ENCODE results near the gene CLEC4G. TPM values are rescaled to one million over a fixed set of nuclear protein-coding genes. Genes with fewer than 3 reads are reported as not detected.

CLEC4G gene
- total RNA-seq, 1 donor from 2014 or later, result 0.31 TPM

DNA sequence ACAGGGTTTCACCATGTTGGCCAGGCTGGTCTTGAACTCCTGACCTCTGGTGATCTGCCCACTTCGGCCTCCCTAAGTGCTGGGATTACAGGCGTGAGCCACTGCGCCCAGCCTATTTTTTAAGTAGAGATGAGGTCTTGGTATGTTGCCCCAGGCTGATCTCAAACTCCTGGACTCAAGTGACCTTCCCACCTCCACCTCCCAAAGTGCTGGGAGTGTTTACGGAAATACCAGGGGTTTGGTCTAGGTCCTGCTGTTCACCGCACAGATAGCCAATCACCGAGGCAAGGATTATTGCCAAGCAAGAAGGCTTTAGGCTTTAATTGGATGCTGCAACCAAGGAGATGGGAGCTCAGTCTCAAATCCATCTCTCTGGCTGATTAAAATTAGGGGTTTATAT lies 11.6 kb downstream of the CLEC4G start:
- no peak for DNase-seq

GRCh38 chr19:7718668-7719067 lies 13.2 kb downstream of the CLEC4G start:
- DNase-seq, result no peak

DNA sequence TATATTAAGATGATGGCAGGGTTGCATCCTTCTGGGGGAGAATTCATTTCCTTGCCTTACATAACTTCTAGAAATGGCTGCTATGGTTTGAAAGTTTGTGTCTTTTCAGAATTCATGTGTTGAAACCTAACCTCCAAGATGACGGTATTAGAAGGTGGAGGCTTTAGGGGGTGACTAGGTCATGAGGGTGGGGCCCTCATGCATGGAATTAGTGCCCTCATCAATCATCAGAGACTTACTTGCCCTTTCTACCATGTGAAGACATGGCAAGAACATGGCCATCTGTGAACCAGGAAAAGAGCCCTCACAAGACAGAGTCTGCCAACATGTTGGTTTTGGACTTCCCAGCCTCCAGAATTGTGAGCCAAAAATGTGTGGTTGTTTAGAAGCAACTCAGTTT lies 15.1 kb downstream of the CLEC4G start:
- no peak for DNase-seq

DNA sequence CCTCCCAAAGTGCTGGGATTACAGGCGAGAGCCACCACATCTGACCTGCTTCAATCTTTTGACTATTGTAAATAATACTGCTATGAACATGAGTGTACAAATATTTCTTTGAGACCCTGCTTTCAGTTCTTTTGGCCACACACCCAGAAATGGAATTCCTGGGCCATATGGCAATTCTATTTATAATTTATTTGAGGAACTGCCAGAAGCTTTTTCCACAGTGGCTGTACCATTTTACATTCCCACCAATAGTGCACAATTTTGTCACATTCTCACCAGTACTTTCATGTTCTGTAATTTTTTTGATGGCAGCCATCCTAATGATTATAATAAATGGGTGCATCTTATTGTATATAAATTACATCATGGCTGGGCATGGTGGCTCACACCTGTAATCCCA lies 16.2 kb downstream of the CLEC4G start:
- no peak for DNase-seq

- no peak for DNase-seq
Measured at GRCh38 chr19:7710616-7711015, 21.3 kb downstream of the CLEC4G start.

GRCh38 chr19:7709932-7710460 lies 21.9 kb downstream of the CLEC4G start:
- DNase-seq, result no peak

GRCh38 chr19:7706955-7707456 lies 24.9 kb downstream of the CLEC4G start:
- DNase-seq, result no peak

GRCh38 chr19:7706188-7706954 lies 25.5 kb downstream of the CLEC4G start:
- DNase-seq, result no peak

GRCh38 chr19:7705387-7706187 lies 26.3 kb downstream of the CLEC4G start:
- DNase-seq, result no peak

GRCh38 chr19:7704280-7705060 lies 27.4 kb downstream of the CLEC4G start:
- DNase-seq, result no peak

DNA sequence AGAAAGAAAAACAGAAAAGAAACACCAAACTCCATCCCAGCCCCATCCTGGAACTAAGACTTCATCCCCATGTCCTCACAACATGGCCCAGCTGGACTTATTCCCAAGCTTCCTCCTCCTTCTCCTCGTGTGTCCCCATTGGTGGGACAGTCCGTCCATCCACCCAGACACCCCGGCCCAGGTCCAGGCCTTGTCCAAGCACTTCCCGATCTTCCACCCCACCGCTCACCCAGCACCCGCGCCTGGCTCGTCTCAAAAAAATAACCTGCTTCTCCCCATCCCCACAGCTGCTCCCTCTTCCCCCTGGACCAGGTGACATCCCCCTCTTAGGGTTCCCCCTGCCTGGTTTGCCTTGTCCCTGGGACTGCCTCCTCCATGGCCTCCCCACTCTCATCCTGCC lies 28.6 kb downstream of the CLEC4G start:
- no peak for DNase-seq

GRCh38 chr19:7701654-7702457 lies 30.1 kb downstream of the CLEC4G start, which contains the start of gene FCER2:
Gene FCER2 (minus strand): TSS chr19:7702131. CDS start chr19:7699760, 2,371 bp downstream.
- DNase-seq, result no peak

- DNase-seq, result no peak
Measured at GRCh38 chr19:7701049-7701653, 30.8 kb downstream of the CLEC4G start.

DNA sequence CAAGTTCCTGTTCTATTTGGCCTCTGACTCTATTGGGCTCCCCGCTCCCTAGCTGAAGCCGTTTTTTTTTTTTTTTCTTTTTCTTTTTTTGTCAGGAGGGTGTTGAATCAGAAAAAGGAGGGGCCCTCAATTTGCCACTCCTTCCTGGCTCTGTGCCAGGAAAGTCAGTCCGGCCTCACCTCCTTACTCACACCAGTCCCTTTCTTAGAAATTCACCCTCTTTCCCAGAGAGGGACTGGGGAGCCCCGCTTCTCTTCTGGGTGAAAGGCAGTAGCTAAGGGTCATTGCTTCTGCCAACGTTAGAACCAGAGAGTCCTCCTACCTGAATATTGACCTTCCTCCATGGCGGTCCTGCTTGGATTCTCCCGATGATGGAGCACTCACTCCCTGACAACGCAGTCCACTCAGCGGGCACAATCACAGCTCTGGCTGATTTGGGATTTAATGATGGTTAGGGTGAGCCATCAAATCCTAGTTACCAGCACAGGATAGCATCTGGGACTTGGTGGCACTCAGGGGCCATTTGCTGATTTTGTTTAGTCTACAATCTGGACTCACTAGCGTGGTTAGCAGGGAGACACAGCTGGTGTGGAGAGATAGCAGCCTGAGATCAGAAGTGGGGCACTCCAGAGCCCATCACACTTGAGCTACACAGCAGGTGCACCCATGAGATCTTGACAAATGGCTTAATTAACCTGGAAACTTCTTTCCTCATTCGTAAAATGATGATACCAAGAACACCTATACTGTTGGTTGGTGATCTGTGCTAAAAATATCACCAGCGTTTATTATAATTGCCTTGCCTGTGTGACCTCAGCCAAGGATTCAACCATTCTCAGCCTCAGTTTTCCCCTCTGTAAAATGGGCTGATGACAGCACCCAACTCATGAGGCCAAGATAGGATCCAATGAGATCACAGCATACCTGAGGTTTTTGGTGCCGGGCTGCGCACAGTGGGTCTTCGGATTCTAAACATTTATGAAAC lies 32.2 kb downstream of the CLEC4G start:
- DNase-seq, result no peak

DNA sequence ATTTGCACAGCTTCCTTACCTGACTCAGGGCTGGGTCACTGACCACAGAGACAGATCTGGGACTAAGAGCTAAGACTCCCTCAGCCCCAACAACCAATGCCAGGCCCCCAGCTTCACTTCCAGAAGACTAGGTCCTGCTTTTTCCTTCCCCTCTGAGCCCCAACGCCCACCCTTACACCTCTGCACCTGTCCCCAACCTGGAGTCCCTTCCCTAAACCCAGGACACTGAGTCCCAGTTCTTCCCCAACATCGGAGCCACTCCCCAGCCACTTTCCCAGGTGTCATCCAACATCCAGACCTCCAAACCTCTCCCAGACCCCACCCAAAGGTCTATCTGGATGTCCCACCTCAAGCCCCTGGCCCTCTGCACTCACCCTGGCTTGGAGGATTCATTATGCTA lies 32.9 kb downstream of the CLEC4G start:
- no peak for DNase-seq

- DNase-seq, result no peak
Measured at GRCh38 chr19:7698583-7698982, 33.3 kb downstream of the CLEC4G start.

DNA sequence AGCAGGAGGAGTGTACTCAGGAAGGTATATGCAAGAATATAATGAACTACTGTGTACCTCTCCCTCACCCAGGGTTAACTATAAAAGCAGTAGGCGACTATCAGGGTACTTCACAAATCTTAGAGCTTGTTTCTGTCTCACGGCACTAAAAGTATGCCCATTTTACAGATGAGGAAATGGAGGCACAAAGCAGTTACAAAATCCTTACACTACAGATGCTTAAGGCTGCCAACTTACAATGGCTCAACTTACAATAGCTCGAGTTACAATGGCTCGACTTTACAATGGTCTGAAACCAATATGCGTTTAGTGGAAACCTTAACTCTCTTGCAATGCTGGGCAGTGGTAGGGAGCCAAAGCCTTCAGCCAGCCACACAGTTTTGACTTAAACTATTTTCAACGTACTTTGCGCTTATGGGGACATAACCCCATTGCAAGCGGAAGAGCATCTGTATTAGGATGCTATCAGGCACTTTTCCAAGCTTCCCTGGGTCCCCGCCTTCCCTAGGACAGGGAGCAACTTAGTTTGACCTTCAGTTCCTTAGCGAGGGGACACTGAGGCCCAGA lies 34.1 kb downstream of the CLEC4G start:
- DNase-seq, result no peak

- no peak for DNase-seq
Measured at GRCh38 chr19:7694499-7694898, 37.4 kb downstream of the CLEC4G start.

DNA sequence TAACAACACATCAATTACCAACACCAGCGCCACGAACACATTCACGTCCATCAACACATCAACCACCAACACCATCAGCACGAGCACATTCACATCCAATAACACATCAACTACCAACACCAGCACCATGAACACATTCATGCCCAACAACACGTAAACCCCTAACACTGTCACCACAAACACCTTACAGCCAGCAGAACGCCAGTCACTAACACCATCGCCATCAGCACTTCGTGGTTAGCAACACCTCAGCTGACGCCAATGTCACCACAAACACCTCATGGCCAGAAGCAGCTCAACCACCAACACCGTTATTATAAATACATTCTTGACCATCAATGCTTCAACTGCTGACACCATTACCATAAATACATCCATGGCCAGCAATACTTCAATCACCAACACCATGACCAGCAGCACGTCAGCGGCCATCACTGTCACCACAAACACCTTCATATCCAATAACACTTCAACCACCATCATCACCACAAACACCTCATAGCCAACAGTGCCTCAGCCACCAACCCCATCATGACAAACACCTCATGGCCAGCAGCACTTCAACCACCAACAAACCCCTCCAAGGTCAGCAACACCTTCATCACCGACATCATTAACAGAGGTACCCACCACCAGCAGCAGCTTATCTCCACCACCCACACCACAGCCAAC lies 39.4 kb downstream of the CLEC4G start:
- no peak for DNase-seq

All from occipital lobe (tissue), 2 donors.